Body of pancreas (tissue), 4 donors: ENCODE results near the gene ATP1A2.

Experiments
- CTCF ChIP-seq, 7 experiments: fragments of 450-650 bp in 4 of 7; fragments of 200-600 bp in 3 of 7; sonication (generic) in 3 of 7; IDR thresholded peaks; one replicate each; pipeline ENCODE4 v1.5.1; 2016 to 2019; ENCODE audit warnings: antibody characterized with exemption in 7 of 7
- POLR2A ChIP-seq, 3 donors: fragments of 450-650 bp; IDR thresholded peaks; one replicate each; pipeline ENCODE4 v1.6.1; 2016; ENCODE audit warnings: antibody characterized with exemption in 3 of 3, mild to moderate bottlenecking in 2 of 3

GRCh38 chr1:160080381-160081100 is 35.0 kb upstream of the ATP1A2 start:
- TF ChIP-seq CTCF (IDR thresholded peaks at IDR 0.05) = no peak
- TF ChIP-seq POLR2A (IDR thresholded peaks at IDR 0.05) = no peak
